A549 (cell line): ENCODE results near the gene HOXD11. TPM values are rescaled to one million over a fixed set of nuclear protein-coding genes. Genes with fewer than 3 reads are reported as not detected.

Experiments used
- ATAC-seq, 2 experiments: fragments of 200-7000 bp in 1 of 2; fragments of >200 bp in 1 of 2; cut with Nextera tagmentation in 1 of 2; cut with Tn5 transposase in 1 of 2; 3 replicates each; pipeline versions ENCODE4 v1.8.0 to v1.9.1; 2018 to 2020; ENCODE audit warnings: mild to moderate bottlenecking in 1 of 2, moderate library complexity in 1 of 2
- CTCF ChIA-PET: fragments of 300-600 bp; sonication (Branson Sonifier 250); formaldehyde crosslinking; extraction: SDS; loops from one replicate; lab custom pipeline; 2021; ENCODE audit warnings: antibody characterized with exemption, inconsistent platforms; lab: Yijun Ruan, JAX
- POLR2A ChIA-PET: fragments of 350-600 bp; formaldehyde crosslinking; extraction: SDS; loops from one replicate; lab custom pipeline; 2021; ENCODE audit warnings: antibody characterized with exemption, inconsistent platforms; lab: Yijun Ruan, JAX
- DNase-seq, 2 experiments: peaks; one replicate each; pipeline versions ENCODE4 v3.0.0 to v3.0.0-alpha.2; 2011 to 2016; ENCODE audit warnings: low read depth in 1 of 2, low spot score in 1 of 2
- FAIRE-seq: peaks from 2 replicates; lab custom pipeline; 2011; peaks lifted over from hg19 to GRCh38; lab: Jason Lieb, UNC
- H3K27ac ChIP-seq, 2 experiments: fragments of >200 bp; sonication (Bioruptor Twin); formaldehyde crosslinking; 3 replicates each; pipeline ENCODE4 v1.5.1; 2016 to 2017
- H3K4me1 ChIP-seq: fragments of >200 bp; sonication (Bioruptor Twin); formaldehyde crosslinking; 3 replicates; pipeline ENCODE4 v1.6.1; 2016
- H3K4me2 ChIP-seq: fragments of >200 bp; sonication (Bioruptor Twin); formaldehyde crosslinking; 3 replicates; pipeline ENCODE4 v1.6.1; 2016
- H3K4me3 ChIP-seq: fragments of >200 bp; sonication (Bioruptor Twin); formaldehyde crosslinking; 3 replicates; pipeline ENCODE4 v1.5.1; 2016
- H3K9me3 ChIP-seq: fragments of >200 bp; sonication (Bioruptor Twin); formaldehyde crosslinking; 3 replicates; pipeline ENCODE4 v1.6.1; 2016
- BHLHE40 ChIP-seq: IDR thresholded peaks from 2 replicates; pipeline ENCODE4 v1.6.1; 2012; ENCODE audit warnings: low read depth, low read length, inconsistent platforms
- CBX8 ChIP-seq: fragments of 200-600 bp; sonication (generic); IDR thresholded peaks from 2 replicates; pipeline ENCODE4 v1.6.1; 2016
- EP300 ChIP-seq, 2 experiments: fragments of >200 bp; sonication (Bioruptor Twin); formaldehyde crosslinking; IDR thresholded peaks; 2 replicates in 1 of 2; 3 replicates in 1 of 2; pipeline ENCODE4 v1.6.1; 2016 to 2017
- FOXS1 ChIP-seq: fragments of 250-450 bp; sonication (Bioruptor Pico); IDR thresholded peaks from 2 replicates; pipeline ENCODE4 v1.5.0; 2020; ENCODE audit warnings: mild to moderate bottlenecking, moderate library complexity
- JUN ChIP-seq, 2 experiments: fragments of >200 bp; sonication (Bioruptor Twin); formaldehyde crosslinking; IDR thresholded peaks; 2 replicates in 1 of 2; 3 replicates in 1 of 2; pipeline ENCODE4 v1.6.1; 2016 to 2017
- KDM5A ChIP-seq: fragments of 200-600 bp; sonication (generic); IDR thresholded peaks from 2 replicates; pipeline ENCODE4 v1.6.1; 2016; ENCODE audit warnings: antibody characterized with exemption, mild to moderate bottlenecking
- MAFK ChIP-seq: fragments of 450-650 bp; IDR thresholded peaks from 2 replicates; pipeline ENCODE4 v1.6.1; 2014; ENCODE audit not compliant: partially characterized antibody
- NR3C1 ChIP-seq: fragments of >200 bp; sonication (Bioruptor Twin); formaldehyde crosslinking; IDR thresholded peaks from 3 replicates; pipeline ENCODE4 v1.6.1; 2017
- POLR2AphosphoS2 ChIP-seq: conservative IDR thresholded peaks from 2 replicates; pipeline ENCODE4 v1.6.1; 2012; ENCODE audit warnings: low read length, improper control_type of control experiment, inconsistent platforms
- RNF2 ChIP-seq: fragments of 200-600 bp; sonication (generic); IDR thresholded peaks from 2 replicates; pipeline ENCODE4 v1.6.1; 2016; ENCODE audit warnings: low read depth, mild to moderate bottlenecking, antibody characterized with exemption, moderate library complexity, borderline replicate concordance
- SMC3 ChIP-seq: fragments of >200 bp; sonication (Bioruptor Twin); formaldehyde crosslinking; IDR thresholded peaks from 3 replicates; pipeline ENCODE4 v1.6.1; 2018; ENCODE audit warnings: inconsistent platforms
- TFCP2L1 ChIP-seq: fragments of 250-450 bp; sonication (Bioruptor Pico); IDR thresholded peaks from 2 replicates; pipeline ENCODE4 v1.5.0; 2021; ENCODE audit warnings: mild to moderate bottlenecking
- TP53 ChIP-seq: fragments of 250-450 bp; sonication (Bioruptor Pico); IDR thresholded peaks from 2 replicates; pipeline ENCODE4 v1.5.0; 2021; ENCODE audit warnings: mild to moderate bottlenecking, moderate library complexity
- ZC3H11A ChIP-seq: fragments of 450-650 bp; IDR thresholded peaks from 2 replicates; pipeline ENCODE4 v1.6.1; 2014; ENCODE audit warnings: antibody characterized with exemption, mild to moderate bottlenecking
- WGBS: methylation state at CpG from one replicate; pipeline ENCODE4 v1.1.6; 2017; ENCODE audit errors: missing lambda C conversion rate; 5-methylcytosine and 5-hydroxymethylcytosine counted together
- polyA plus RNA-seq, 4 experiments: library from polyadenylated mRNA; depleted of rRNA in 3 of 4; stranded (reverse); fragments of >200 nt; fragmentation: RNase III in 1 of 4; extraction: RNeasy Plus Mini Kit Qiagen cat#74134 plus additional on column Dnase treatment in 1 of 4; gene quantifications; 2 replicates in 3 of 4; 3 replicates in 1 of 4; pipeline ENCODE4 v1.2.3, GENCODE V29; 2011 to 2017
- TF ChIP-seq, protein P1 (sequence below): fragments of 250-450 bp; sonication (Bioruptor Pico); IDR thresholded peaks from 2 replicates; pipeline ENCODE4 v1.5.0; 2021; ENCODE audit warnings: mild to moderate bottlenecking, moderate library complexity, borderline replicate concordance
- TF ChIP-seq, protein P2 (sequence below): fragments of >200 bp; sonication (Bioruptor Twin); formaldehyde crosslinking; IDR thresholded peaks from 3 replicates; pipeline ENCODE4 v1.6.1; 2016
- TF ChIP-seq, protein P3 (sequence below): fragments of >200 bp; sonication (Bioruptor Twin); formaldehyde crosslinking; IDR thresholded peaks from 2 replicates; pipeline ENCODE4 v1.6.1; 2016
- TF ChIP-seq, protein P4 (sequence below): IDR thresholded peaks from 2 replicates; pipeline ENCODE4 v1.6.1; 2012; ENCODE audit warnings: low read depth, borderline replicate concordance
- TF ChIP-seq, protein P5 (sequence below): IDR thresholded peaks from 2 replicates; pipeline ENCODE4 v1.6.1; 2012

HOXD11 gene
- polyA plus RNA-seq, 2 of the 4 experiments (the other 2 are of a cell fraction), result 2.6 to 4.8 TPM

DNA sequence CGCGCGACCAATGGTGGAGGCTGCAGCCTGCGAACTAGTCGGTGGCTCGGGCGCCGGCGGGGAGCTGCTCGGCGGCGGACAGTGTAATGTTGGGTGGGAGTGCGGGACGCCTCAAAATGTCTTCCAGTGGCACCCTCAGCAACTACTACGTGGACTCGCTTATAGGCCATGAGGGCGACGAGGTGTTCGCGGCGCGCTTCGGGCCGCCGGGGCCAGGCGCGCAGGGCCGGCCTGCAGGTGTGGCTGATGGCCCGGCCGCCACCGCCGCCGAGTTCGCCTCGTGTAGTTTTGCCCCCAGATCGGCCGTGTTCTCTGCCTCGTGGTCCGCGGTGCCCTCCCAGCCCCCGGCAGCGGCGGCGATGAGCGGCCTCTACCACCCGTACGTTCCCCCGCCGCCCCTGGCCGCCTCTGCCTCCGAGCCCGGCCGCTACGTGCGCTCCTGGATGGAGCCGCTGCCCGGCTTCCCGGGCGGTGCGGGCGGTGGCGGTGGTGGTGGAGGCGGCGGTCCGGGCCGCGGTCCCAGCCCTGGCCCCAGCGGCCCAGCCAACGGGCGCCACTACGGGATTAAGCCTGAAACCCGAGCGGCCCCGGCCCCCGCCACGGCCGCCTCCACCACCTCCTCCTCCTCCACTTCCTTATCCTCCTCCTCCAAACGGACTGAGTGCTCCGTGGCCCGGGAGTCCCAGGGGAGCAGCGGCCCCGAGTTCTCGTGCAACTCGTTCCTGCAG lies 15.8 kb downstream of the HOXD11 start, which contains the start of gene HOXD9:
TSS of gene HOXD9 (plus strand) at position 37 of the 728 bp plus-strand sequence. CDS start at position 87, 50 bp downstream.
- CTCF ChIA-PET, result interaction anchor here (1.9 to 3.7 kb wide), 3 partner anchors 12 to 1026 kb away, joined by 12 to 13 read pairs (median 12); no protein-coding TSS in a partner anchor
- WGBS, result 86% methylated on average over 37 of the region's 84 CpGs
- Histone ChIP-seq H3K9me3 (no peaks in the 10 kb centered on the region), H3K4me2 (no peak within 1 kb of the TSS), H3K27ac (no peak within 1 kb of the TSS), H3K4me1 (0 out of 3 replicates have a peak, but pooled peaks cover 3% of the 10 kb centered on the region), H3K4me3 (no peak within 1 kb of the TSS)
- POLR2A ChIA-PET, result no interaction called here
- no peak for ATAC-seq
- TF ChIP-seq, protein P1, sequence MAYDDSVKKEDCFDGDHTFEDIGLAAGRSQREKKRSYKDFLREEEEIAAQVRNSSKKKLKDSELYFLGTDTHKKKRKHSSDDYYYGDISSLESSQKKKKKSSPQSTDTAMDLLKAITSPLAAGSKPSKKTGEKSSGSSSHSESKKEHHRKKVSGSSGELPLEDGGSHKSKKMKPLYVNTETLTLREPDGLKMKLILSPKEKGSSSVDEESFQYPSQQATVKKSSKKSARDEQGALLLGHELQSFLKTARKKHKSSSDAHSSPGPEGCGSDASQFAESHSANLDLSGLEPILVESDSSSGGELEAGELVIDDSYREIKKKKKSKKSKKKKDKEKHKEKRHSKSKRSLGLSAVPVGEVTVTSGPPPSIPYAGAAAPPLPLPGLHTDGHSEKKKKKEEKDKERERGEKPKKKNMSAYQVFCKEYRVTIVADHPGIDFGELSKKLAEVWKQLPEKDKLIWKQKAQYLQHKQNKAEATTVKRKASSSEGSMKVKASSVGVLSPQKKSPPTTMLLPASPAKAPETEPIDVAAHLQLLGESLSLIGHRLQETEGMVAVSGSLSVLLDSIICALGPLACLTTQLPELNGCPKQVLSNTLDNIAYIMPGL (CRISPR knock-in tag), result no peak
- TF ChIP-seq ZC3H11A, result no peak
- TF ChIP-seq, protein P2, sequence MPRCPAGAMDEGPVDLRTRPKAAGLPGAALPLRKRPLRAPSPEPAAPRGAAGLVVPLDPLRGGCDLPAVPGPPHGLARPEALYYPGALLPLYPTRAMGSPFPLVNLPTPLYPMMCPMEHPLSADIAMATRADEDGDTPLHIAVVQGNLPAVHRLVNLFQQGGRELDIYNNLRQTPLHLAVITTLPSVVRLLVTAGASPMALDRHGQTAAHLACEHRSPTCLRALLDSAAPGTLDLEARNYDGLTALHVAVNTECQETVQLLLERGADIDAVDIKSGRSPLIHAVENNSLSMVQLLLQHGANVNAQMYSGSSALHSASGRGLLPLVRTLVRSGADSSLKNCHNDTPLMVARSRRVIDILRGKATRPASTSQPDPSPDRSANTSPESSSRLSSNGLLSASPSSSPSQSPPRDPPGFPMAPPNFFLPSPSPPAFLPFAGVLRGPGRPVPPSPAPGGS, result no peak
- TF ChIP-seq KDM5A, result no peak
- TF ChIP-seq SMC3, result no peak
- no peak for TF ChIP-seq NR3C1
- no peak for TF ChIP-seq TP53
- no peak for TF ChIP-seq JUN (IDR thresholded peaks at IDR 0.05)
- TF ChIP-seq FOXS1 (CRISPR knock-in tag), result no peak
- TF ChIP-seq, protein P3, sequence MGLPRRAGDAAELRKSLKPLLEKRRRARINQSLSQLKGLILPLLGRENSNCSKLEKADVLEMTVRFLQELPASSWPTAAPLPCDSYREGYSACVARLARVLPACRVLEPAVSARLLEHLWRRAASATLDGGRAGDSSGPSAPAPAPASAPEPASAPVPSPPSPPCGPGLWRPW, result no peak
- TF ChIP-seq MAFK, result no peak
- TF ChIP-seq, protein P4, sequence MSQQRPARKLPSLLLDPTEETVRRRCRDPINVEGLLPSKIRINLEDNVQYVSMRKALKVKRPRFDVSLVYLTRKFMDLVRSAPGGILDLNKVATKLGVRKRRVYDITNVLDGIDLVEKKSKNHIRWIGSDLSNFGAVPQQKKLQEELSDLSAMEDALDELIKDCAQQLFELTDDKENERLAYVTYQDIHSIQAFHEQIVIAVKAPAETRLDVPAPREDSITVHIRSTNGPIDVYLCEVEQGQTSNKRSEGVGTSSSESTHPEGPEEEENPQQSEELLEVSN, result no peak
- no peak for TF ChIP-seq RNF2
- TF ChIP-seq TFCP2L1 (CRISPR knock-in tag), result no peak
- FAIRE-seq, result no peak
- no peak for DNase-seq

DNA sequence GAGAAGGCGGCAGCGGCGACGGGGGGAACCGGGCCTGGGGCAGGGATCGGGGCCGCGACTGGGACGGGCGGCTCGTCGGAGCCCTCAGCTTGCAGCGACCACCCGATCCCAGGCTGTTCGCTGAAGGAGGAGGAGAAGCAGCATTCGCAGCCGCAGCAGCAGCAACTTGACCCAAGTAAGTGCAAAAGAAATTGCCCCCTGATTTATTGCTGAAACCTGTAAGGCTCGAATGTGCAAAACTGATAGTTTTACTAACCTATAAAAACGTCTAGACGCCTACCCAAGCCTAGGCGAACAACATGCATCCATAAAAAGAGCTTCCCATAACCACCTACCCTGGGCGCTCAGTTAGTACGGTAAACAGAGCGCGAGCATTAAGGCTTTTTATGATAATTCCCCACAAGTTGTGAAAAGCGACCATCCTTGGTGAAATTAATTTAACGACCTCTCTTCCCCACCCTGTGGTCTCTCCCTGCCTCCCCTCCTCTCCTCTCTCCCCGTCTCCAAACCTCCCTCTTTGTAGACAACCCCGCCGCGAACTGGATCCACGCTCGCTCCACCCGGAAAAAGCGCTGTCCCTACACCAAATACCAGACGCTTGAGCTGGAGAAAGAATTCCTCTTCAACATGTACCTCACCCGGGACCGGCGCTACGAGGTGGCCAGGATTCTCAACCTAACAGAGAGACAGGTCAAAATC lies 16.5 kb downstream of the HOXD11 start:
- DNase-seq (no peak), FAIRE-seq (no peak), ATAC-seq (no peak)
- Histone ChIP-seq H3K4me2 (no peak overlapping the region), H3K4me1 (0 out of 3 replicates have a peak, but pooled peaks cover 3% of the 10 kb centered on the region), H3K9me3 (no peaks in the 10 kb centered on the region), H3K27ac (no peak overlapping the region), H3K4me3 (no peak overlapping the region)
- POLR2A ChIA-PET, result no interaction called here
- TF ChIP-seq POLR2AphosphoS2 (no peak), EP300 (IDR thresholded peaks at IDR 0.05) (no peak), CBX8 (no peak), BHLHE40 (no peak)
- TF ChIP-seq, protein P4, result no peak
- TF ChIP-seq, protein P5, sequence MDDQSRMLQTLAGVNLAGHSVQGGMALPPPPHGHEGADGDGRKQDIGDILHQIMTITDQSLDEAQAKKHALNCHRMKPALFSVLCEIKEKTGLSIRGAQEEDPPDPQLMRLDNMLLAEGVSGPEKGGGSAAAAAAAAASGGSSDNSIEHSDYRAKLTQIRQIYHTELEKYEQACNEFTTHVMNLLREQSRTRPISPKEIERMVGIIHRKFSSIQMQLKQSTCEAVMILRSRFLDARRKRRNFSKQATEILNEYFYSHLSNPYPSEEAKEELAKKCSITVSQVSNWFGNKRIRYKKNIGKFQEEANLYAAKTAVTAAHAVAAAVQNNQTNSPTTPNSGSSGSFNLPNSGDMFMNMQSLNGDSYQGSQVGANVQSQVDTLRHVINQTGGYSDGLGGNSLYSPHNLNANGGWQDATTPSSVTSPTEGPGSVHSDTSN, result no peak
- WGBS, result 79% methylated on average over 39 of the region's 40 CpGs
- CTCF ChIA-PET, result interaction anchor here (0.6 to 5.1 kb wide), 4 partner anchors 13 to 528 kb away, joined by 3 to 46 read pairs (median 3); no protein-coding TSS in a partner anchor
